ENCODE measurements around the gene EIF4G3. TPM values are rescaled to one million over a fixed set of nuclear protein-coding genes. Genes with fewer than 3 reads are reported as not detected.

EIF4G3 gene
- total RNA-seq, 1 donor from 2014 or later: 33.9 TPM

DNA sequence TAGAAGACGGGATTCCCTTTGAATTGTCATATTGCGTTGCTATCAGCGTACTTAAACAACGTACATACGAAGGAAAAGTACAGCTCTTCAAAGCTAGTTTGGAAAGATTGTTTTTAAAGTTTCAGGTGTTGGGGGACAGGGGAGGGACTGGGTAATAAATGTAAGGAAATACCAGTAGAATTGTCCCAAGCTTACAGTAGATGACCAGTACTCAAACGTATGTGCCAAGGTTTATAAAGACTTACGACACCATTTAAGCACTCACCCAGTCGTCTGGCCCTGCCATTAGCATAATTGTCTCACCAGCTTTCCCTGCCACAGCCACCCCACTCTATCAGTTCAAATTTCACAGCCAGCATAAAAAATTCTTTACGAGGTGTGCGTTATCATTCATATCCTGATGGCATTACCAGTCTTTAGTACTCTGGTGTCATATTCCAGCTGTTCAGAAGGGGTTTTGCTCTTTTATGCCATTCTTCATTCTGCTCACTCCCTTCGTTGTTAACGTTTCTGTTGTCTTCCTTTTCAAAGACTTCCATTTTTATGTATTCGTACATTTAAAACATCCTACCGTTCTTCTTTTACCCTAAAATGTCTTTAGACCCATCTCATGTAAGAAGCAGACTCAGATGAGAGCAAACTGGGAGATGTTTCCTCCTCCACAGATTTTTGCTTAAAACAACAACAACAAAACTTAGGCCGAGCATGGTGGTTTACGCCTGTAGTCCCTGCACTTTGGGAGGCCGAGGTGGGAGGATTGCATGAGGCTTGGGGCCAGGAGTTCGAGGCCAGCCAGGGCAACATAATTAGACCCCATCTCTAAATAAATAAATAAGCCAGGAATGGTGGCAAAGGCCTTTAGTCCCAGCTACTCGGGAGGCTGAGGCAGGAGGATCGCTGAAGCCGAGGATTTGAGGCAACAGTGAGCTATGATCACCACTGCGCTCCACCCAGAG, 388.6 kb downstream of the EIF4G3 start:
- TF ChIP-seq, protein P1, sequence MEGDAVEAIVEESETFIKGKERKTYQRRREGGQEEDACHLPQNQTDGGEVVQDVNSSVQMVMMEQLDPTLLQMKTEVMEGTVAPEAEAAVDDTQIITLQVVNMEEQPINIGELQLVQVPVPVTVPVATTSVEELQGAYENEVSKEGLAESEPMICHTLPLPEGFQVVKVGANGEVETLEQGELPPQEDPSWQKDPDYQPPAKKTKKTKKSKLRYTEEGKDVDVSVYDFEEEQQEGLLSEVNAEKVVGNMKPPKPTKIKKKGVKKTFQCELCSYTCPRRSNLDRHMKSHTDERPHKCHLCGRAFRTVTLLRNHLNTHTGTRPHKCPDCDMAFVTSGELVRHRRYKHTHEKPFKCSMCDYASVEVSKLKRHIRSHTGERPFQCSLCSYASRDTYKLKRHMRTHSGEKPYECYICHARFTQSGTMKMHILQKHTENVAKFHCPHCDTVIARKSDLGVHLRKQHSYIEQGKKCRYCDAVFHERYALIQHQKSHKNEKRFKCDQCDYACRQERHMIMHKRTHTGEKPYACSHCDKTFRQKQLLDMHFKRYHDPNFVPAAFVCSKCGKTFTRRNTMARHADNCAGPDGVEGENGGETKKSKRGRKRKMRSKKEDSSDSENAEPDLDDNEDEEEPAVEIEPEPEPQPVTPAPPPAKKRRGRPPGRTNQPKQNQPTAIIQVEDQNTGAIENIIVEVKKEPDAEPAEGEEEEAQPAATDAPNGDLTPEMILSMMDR (IDR thresholded peaks at IDR 0.05; ENCODE audit: borderline replicate concordance): no peak
- Histone ChIP-seq H3K4me3 (peak overlapping the region; percentile 91), H3K27ac (replicated peaks) (peak overlapping the region; percentile 96), H3K4me1 (peaks cover 41% of the 10 kb centered on the region), H3K27me3 (ENCODE audit: low read depth) (no peaks in the 10 kb centered on the region), H3K9me3 (replicated peaks) (no peaks in the 10 kb centered on the region), H3K36me3 (no peaks in the 10 kb centered on the region)
- no peak for DNase-seq
- intact Hi-C loops (cut with micrococcal nuclease): no loop called here

DNA sequence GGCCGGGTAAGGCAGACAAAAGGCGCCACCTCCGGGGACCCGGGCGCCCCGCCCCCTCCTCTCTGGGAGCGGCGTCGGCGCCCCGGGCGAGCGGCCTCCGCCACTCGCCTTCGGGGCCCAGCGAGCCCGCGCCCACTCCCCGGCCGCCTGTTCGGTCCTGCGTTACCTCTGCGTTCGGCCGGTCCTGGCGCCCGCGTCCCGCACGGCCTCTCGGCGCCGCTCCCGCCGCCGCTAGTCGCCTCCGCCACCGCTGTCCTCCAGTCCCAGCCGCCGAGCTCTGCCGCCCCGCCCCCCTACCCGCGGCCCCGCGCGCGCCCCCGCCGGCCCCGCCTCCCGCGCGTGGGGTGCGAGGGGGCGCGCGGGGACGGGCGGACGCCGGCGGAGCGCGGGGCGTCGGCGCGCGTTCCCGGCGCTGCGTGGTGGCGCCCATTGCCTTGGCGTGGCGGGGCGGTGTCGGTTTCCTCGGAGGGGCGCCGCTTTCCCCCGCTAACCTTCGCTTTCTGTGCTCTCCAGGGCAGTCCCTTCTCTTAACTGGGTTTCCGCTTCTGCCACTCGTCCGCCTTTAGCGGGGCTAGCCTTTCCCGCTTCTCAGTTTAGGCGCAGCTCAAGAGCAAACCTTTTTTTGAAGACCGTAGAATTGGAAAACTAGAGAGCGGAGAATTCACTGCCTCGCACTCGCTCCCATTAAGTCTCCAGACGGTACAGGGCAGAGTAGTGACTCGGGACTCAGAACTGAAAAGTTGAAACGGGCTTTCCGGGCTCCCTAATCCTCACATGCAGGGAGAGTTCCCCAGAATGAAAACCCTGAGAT, 389.5 kb downstream of the EIF4G3 start, which contains the start of gene HP1BP3:
Gene HP1BP3, minus strand, starts transcription at position 279 of the 811 bp plus-strand sequence. CDS start 6,867 bp downstream, outside the sequence.
- H3K36me3 ChIP-seq: no peaks in the 10 kb centered on the region

DNA sequence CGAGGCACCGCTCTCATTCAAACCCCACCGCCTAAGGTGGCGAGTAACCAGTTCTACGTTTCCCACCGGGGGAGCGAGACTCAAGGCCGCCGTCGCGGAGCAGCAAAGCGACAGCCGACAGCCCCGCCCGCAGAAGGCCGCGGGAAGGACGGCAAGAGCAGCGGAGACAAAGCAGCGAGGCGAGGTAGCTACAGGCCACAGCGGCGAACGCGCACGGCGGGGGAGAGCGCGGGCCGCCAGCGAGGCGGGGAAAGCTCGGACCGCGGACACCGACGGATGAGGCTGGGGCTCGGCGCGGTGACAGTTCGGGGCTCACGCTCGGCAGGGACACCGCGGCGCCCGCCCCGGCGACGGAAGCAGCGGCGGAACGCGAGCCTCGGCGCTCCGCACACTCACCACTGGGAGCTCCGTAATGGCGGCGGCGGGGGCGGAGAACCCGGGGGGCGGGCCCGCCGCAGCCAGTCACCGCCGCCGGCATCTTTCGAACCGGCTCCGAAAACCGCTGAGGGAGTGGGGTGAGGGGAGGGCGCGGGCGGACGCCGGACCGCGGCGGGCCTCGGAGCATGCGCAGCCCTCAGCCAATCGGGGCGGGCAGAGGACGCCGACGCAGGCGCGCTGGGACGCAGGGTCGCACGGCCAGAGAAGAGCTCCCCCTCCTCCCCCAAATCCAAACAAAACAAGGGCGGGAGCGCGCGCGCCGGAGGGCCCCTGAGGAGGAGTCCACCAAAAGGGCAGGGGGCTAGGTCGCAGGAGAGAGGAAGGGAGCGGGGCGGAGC, 390.3 kb downstream of the EIF4G3 start:
- Histone ChIP-seq H3K4me3 (peak overlapping the region; percentile 91), H3K9me3 (replicated peaks) (no peaks in the 10 kb centered on the region), H3K27me3 (ENCODE audit: low read depth) (no peaks in the 10 kb centered on the region), H3K36me3 (no peaks in the 10 kb centered on the region), H3K27ac (replicated peaks) (peak overlapping the region; percentile 96), H3K4me1 (peaks cover 58% of the 10 kb centered on the region)
- TF ChIP-seq, protein P1 (IDR thresholded peaks at IDR 0.05; ENCODE audit: borderline replicate concordance): no peak
- intact Hi-C loops (cut with micrococcal nuclease): no loop called here
- peak; percentile 94 for DNase-seq

More for the DNA sequence above, 389.5 kb downstream of the EIF4G3 start, which contains the start of gene HP1BP3:
- peak within 1 kb of the TSS; percentile 96 for H3K27ac ChIP-seq (replicated peaks)
- intact Hi-C loops (cut with micrococcal nuclease): no loop called here
- peaks cover 50% of the 10 kb centered on the region for H3K4me1 ChIP-seq
- TF ChIP-seq, protein P1 (IDR thresholded peaks at IDR 0.05; ENCODE audit: borderline replicate concordance): no peak
- no peaks in the 10 kb centered on the region for H3K27me3 ChIP-seq (ENCODE audit: low read depth)
- peak; percentile 85 for DNase-seq
- H3K4me3 ChIP-seq: peak within 1 kb of the TSS; percentile 91
- H3K9me3 ChIP-seq (replicated peaks): no peaks in the 10 kb centered on the region

DNA sequence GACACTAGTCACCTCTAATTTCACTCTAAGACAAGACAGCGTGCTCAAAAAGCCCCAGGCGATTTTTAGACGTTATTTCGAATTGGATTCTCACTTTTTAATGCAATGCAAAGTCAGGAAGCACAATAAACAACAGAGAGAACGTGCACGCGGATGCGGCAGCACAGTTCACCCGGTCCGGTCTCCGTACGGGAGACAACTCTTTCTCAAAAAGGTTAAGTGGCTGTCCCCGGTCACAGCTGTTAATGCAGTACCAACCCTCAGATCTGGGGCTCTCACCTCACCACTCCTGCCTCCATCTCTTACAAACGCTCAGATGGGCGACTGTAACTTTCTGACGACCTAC, 390.8 kb downstream of the EIF4G3 start:
- Histone ChIP-seq H3K27ac (replicated peaks) (peak overlapping the region; percentile 96), H3K27me3 (ENCODE audit: low read depth) (no peaks in the 10 kb centered on the region), H3K36me3 (no peaks in the 10 kb centered on the region), H3K9me3 (replicated peaks) (no peaks in the 10 kb centered on the region), H3K4me1 (peaks cover 63% of the 10 kb centered on the region), H3K4me3 (peak overlapping the region; percentile 91)
- DNase-seq: no peak
- TF ChIP-seq, protein P1 (IDR thresholded peaks at IDR 0.05; ENCODE audit: borderline replicate concordance): no peak
- intact Hi-C loops (cut with micrococcal nuclease): no loop called here

DNA sequence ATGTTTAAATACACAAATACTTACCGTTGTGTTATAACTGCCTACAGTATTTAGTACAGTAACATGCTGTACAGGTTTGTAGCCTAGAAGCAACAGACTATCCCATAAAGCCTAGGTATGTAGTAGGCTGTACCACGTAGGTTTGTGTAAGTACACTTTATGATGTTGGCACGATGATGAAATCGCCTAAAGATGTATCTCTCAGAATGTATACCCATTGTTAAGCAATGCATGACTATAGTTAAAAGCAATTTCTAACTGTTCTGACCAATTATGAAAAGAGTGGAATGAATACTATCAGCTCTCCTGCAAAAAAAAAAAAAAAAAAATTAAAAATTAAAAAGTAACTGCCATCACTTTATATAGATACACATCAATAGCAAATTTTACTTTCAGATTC, 401.0 kb downstream of the EIF4G3 start:
- no peaks in the 10 kb centered on the region for H3K9me3 ChIP-seq (replicated peaks)
- H3K4me1 ChIP-seq: peaks cover 44% of the 10 kb centered on the region
- intact Hi-C loops (cut with micrococcal nuclease): no loop called here
- TF ChIP-seq, protein P1 (IDR thresholded peaks at IDR 0.05; ENCODE audit: borderline replicate concordance): no peak
- peaks cover 77% of the 10 kb centered on the region for H3K36me3 ChIP-seq
- no peaks in the 10 kb centered on the region for H3K27me3 ChIP-seq (ENCODE audit: low read depth)
- H3K4me3 ChIP-seq: no peak overlapping the region
- no peak overlapping the region for H3K27ac ChIP-seq (replicated peaks)
- no peak for DNase-seq
